ENCODE measurements around the gene RPTOR.
"Not testable (repeated sequence)": the region's sequence is repeated elsewhere in the genome, so short reads cannot be mapped to it uniquely, and the experiment has no call there.

The RPTOR gene

DNA sequence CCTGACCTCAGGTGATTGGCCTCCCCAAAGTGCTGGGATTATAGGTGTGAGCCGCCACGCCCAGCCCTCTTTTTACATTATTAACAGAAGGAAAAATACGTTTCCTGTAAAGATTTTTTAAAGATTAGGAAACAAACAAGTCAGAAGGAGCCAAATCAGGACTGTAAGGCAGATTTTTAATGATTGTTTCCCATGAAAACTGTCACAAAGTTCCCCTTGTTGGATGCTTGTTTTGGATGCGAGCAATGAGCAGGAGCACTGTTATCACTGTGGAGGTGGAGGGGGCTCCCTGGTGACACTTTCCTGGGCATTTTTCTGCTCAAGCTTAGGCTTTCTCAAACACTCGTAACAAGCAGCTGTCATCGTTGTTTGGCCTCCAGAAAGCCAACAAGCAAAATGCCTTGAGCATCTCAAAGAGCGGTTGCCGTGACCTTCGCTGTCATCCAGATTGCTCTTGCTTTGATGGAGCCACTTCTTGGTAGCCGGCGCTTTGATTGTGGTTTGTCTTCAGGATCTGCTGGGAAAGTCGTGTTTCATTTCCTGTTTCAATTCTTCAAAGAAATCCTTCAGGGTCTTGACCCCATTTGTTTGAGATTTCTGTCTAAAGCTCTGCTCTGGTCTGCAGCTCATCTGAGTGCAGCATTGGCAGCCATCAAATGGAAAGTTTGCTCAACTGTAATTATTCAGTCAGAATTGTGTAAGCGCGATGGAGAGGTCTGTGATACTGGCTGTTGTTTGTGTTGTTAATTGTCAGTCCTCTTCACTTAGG is 128.7 kb downstream of the RPTOR start:
- DNase-seq = no peak

DNA sequence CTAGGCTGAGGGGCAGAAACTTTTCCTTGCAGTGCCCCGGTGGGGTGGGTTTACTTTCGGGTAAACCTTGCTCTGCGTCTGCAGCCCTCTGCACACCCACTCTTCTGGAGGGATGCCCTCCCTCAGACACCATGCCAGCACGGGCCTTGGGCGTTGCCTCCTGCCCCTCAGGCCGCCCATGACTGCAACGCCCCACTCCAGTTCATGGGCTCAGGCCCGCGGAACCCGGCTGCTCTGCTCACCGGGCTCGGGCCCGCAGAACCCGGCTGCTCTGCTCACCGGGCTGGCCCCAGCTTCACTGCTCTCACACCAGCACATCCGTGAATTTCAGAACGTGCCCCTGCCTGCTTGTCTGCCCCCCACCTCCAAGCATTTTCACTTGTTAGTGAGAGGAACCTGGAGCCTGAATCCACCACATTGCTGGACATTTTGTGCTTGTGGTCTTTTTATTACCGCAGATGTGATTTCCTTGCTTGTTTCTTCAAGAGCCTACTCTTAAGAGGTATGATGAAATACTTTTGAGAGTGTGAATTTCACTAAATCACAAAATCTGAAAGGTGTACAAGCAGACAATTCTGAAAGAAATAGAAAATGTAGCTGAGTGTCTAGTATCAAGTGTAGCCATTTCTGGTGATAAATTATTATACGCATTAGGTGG is 130.9 kb downstream of the RPTOR start:
- no peak for DNase-seq

DNA sequence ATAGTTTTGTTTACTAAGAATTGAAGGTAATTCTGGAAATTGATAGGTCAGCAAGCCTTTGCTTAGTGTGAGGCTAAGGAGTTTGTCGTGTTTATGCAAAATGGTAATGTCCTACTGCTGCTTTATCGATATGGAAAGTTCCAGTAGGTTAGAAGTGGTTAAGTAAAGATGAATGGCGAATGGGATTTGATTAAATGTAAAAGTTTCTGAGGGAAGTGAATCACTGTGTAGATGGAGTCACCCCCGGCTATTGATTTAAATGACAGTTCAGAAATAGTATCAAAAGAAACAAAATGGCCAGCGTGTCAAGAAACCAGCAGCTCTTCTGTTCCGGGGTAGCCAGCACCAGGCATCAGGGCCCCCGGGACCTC is 131.4 kb downstream of the RPTOR start:
- no peak for DNase-seq

DNA sequence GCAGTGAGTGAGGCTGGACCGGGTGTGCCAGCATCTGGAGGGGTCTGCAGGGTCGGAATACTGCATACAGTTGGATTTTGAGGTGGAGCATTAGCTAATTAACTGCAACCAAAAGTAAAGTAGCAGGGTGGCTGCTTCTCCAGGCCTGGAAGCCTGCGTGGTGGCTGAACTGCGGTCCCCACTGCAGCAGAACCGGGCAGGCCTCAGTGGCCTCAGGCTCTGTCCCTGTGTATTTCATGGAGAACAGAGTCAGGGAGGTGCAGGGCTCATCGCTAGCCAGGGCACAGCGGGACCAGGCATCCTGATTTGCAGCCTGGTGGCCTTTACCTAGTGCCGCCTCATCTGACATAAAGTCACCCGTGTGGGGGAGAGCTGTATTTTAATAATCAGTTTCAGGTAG is 131.9 kb downstream of the RPTOR start:
- DNase-seq = no peak

DNA sequence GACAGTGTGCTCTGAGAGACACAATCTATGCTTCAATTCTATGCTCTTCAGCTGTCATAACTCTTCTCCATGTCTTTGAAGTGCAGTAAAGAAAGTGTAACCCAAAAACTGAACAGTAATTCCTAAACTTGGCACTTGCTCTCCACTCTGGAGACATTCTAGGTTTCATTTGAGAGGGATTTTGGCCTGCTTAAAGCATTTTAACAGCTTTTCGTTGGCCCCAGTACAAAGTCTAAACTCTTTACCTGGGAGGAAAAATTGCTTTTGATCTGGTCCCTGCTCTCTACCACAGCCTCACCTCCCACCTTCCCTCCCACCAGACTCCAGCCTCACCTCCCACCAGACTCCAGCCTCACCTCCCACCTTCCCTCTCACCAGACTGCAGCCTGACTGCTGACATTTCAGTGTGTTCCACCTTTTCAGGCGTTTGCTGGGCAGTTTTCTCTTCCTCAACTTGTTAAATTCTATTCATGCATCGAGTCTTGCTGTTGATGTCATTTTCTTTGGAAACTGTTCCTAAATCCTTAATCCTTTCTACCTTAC is 132.6 kb downstream of the RPTOR start:
- DNase-seq = no peak

DNA sequence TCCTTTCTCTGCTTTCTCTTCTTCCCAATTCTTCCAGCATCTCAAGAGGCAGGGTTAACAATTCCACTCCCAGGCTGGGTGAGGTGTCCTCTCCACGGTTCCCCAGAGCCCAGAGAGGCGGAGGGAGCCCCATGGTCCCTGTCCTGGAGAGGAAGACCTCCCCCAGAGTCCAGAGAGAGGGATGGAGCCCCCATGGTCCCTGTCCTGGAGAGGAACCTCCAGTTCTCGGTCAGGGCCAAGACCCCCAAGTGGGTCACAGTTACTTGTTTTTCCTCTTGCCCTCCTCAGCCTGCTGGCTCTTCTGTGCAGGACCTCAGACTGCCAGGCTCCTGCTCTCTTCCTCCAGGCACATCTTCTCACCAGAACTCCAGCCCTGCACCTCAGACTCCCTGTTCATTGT is 135.2 kb downstream of the RPTOR start:
- DNase-seq = no peak

DNA sequence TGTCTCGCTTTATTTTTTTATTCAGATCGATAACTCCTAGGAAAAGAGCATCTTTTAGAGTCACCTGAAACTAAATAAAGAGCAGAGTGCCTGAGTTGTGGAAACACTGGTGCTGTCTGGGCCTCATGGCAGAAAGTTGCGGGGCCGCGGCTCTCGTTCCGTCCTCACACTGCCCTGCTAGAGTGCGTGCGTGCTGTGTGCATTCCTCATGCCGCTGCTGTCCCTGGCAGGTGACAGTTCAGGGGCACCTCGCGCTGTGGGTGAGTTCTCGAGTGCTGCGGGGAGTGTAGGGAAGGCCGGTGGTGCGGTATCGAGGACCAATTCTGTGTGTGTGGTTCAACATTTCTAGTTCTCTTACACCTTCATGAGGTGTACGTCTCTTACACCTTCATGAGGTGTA is 136.6 kb downstream of the RPTOR start:
- no peak for DNase-seq

DNA sequence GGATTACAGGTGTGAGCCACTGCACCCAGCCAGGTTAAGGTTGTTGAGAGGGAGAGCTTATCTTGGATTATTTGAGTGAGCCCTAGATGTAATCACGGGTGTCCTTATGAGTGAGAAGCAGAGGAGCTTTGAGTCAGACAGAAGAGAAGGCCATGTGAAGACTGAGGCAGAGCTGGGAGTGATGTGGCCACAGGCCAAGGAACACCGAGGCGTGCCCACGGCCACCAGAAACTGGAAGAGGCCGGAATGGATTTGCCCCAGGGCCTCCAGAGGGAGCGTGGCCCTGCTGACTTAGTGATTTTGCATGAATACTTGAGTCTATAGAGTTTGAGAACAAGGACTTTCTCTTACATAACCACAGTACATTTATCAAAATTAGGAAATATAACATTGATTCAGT is 137.7 kb downstream of the RPTOR start:
- no peak for DNase-seq

DNA sequence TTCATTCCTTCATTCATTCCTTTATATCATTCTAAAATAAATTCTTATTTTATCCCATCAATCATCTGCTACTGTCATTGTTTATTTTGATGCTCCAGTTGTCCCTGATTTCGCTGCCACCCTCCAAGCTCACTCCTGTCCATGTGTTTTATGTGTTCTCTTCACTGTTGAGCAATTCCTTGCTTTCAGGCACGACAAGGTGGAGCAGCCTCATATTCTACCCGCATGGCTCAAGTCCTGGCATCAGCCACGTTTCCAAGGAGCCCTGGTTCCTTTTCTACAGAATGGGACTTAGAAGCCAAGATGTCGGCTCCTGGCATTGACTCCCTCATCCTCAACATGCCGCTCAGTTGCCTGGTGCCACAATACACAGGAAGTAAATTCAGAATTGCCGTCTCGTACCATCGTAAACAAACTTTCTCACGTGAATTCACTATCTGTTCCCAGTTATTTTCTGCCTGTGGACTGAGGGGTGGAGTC is 139.0 kb downstream of the RPTOR start:
- DNase-seq = no peak

DNA sequence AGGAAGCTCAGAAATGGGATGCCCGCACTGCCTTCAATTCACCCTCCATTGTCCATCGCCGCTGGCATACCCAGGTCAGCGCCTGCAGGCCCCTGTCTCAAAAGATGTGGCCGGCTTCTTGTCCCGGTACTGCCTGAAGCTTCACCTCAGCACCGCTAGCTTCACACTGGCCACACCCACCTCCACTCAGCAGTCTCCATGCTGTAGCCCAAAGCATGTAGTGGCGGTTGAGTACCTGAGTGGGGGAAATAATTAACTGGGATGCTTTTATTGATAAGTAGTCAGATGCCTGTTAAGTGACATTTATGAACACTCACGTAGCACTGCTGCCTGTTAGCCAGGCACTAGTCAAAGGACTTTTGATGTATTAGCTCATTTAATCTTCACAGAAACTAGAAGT is 143.2 kb downstream of the RPTOR start:
- DNase-seq = no peak

DNA sequence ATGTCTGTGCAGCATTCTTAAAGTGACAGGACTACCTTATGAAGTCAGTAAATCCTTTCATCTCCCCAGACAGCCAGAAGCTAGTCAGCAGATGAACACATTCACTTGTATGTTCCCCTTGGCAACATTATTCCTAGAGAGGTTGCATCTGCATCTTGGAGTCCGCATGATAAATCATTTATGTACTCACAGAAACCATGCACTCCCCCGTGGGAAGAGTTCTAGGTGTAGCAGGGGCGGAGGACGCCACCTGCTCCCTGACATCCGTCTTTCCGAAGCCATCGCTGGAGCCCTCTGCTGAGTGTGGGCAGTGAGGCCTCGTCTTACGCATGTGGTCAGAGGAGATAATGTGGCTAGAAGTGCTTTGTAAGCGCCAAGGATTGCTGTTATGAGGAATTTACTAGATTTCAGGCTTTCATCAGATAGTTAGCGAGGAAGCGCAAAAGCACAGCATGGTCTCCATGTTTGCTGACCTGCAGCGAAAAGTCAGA is 144.5 kb downstream of the RPTOR start:
- no peak for DNase-seq

DNA sequence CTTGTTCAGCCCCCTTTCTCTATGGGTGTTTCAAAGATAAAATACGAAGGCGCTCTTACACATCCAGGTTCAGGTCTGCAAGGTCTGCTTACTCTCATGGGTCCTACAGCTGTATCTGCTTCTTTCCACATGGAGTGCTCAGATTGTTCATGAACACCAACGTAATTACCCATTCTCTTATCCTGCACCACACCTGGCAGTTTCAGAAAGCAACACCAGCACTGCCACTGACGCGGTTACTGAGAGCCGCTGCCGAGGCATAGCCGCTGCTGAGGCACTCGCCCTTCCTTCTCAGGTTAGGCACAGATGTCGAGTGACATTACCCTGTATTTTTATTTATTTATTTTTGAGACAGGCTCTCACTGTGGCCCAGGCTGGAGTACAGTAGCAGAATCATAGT is 147.1 kb downstream of the RPTOR start:
- no peak for DNase-seq

DNA sequence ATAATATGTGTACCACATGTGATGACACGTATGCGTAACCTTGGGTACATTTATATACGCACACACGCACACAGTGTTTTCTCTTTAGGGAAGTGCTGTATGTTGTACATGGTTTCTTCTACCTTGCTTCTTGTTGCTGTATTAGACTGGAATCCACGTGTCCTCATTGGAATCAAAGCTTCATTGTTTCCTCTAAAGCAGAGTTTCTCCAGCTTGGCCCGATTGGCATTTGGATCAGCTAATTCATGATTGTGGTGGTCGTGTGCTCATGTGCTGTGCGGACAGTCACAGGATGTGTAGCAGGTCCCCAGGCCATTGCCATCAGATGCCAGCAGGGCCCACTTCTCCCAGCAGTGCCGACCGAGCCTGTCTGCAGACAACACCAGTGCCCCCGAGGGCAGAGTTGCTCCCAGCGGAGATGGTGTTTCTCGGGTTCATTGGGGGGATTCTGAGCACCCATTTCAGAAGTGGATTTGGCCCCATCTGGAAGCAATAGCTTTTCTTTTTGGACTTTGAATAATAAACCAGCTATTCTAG is 148.4 kb downstream of the RPTOR start:
- no peak for DNase-seq

DNA sequence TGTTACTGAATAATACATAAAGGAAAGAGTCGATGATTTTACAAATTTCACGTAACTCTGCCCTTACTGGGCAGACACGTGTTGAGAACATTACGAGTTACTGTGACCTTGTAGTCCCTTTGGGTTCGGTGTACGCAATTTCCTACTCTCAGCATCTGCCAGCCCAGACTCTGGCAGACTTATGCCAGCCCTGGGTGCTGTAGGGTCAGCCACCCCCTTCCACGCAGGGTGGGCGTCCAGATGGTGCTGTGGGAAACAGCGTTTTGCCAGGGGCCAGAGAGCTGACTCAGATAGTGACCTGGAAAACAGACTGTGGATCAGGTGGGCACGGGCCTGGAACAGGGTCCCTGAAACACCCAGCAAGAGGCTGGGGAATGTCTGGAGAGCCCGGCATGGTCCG is 148.9 kb downstream of the RPTOR start:
- no peak for DNase-seq

DNA sequence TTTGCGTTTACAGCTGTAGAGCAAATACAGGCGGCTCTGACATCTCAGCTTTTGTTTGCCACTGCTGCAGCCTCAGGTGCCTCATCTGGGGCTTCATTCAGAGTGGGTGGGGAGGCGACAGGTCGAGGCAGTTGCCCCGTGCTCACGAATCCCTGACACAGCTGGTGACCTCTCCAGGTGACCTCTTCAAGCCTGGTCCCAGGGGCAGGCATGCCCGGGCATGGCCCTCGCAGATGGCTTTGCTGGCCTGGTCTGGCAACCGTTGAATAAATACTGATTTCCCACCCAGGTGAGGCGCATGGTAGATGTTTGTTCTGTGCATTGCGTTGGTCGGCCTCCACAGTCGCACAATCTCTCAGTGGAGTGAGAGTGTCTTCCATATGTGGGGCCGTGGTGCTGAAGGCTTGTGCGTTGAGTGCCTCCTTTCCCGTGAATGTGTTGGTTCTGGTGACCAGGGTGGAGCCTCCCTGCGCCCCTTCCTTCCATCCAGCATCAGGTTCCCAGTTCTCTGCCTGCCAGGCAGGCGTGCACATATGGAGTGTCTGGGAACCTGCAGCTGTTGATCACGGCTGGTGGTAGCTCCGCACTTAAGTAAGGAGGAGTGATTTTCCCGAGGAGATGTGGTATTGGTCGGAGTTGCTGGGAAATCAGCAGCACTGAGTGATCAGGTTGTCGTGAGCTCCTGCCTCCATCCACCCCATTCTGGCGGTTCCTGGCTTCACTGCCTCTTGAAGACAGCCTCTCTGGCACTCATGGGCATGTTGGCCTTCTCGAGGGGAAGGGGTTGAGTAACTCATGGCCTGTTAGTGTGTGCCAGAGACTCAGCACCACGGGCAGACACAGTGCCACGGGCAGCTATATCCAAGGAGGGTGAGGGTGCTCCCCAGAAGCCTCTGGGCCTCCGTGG is 149.7 kb downstream of the RPTOR start:
- no peak for DNase-seq

DNA sequence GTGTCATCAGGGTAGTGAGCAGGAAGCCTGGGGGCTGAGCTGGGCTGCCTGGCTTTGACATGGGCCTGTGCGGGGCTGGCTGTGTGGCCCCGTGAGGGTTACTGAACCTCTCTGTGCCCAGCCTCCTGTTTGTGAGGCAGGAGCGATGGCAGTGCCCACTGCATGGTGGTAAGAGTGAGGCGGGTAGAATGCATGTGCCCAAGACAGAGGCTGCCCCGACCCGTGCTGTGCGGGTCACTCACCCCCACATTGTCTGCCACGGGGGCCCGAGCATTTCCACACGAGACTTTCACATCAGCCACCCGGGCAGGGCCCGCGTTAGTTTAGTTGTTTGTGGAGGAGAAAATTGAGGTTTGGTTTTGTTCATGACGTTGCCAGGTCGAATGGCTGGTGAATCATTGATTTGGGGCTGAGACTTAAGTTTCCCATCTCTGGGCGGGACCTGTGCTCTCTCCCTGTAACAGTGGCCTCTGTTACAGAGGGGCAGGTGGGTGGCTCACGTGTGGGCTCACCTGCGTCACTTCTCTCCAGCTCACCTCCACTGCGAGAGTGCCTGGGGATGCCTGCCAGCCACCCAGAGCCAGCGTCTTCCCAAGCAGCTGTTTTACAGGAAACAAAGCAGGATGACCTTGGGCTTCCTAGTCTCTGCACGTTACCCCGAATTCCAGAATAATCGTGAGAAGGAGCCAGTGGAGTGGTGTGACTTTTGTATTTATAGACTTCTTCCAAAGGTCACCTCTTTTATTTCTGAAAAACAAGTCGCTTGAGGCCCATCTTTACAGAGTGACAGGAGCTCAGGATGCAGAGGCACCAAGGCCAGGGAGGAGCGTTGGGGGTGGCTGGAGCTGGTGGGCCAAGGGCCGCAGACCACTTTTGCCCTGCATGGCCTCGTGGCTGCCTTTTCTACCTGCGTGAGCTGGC is 150.6 kb downstream of the RPTOR start:
- no peak for DNase-seq

DNA sequence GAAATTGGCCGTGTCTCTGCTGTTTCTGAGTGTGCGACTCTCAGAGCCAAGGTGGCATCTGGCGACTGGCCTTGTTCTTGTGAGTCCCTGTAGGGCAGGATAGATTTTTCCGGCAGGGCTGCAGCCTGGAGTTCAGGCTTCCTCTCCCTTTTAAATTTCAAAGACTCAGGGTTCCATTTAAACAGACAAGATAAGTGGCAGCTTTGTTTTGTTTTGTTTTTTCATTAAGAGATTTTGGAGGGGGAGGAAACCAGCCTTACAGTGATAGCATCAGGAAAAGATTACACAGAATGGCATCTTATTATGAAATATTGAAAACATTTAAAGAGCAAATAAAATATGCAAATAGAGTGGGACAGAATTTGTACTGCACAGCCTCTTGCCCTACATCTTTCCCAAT is 151.3 kb downstream of the RPTOR start:
- DNase-seq = no peak

DNA sequence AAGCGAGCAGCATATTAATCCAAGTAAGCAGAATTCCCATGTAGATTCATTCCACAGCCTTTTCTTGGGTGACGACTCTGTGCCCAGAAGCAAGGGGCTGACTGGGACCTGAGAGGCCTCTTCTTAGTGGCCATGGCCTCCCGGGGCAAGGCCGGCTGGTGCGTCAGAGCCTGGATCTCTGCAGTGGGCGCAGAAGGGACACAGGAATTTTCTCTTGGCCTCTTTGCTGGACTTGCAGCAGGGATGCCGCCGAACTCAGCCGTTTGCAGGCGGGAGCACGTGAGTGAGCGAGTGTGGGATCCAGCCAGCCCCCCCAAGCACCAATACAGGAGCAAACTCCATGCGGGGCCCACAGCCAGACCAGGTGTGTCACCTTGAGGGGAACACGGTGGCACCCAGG is 151.8 kb downstream of the RPTOR start:
- DNase-seq = no peak

DNA sequence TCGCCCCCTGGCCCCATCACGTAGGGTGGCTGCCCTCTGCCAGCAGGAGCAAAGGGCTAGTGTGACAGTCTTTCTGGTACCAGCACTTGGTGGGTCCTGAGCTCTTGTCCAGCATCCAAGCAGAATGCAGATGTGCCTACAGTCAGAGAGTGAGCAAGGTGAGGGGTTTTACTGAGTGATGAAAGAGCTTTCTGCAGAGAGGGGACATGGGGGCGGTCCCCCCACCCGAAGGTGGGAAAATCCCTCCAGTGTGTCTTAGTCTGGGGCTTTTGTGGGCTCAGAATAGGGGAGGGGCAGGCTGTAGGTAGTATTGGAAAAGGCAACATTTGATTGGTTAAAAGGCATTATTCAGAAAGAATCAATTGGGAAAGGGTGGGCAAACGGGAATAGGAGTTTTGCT is 152.3 kb downstream of the RPTOR start:
- DNase-seq = no peak

DNA sequence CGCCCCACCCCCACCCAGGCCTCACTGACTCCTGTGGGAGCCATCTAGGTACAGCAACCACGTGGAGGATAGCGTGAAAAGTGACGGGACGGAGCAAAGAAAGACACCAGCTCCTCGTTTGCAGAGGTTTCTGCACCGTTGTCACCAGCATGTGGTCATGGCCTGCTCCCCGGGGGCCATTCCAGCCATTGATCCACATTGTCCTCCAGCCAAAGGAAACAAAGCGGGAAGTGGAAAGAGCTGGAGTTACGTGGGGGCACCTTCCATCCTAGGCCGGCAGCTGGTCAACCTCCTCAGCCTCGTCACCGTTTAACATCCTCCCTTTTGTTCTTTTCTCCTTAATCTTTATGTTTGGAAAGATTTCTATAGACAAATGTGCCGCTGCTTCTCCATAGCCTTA is 153.7 kb downstream of the RPTOR start:
- no peak for DNase-seq

DNA sequence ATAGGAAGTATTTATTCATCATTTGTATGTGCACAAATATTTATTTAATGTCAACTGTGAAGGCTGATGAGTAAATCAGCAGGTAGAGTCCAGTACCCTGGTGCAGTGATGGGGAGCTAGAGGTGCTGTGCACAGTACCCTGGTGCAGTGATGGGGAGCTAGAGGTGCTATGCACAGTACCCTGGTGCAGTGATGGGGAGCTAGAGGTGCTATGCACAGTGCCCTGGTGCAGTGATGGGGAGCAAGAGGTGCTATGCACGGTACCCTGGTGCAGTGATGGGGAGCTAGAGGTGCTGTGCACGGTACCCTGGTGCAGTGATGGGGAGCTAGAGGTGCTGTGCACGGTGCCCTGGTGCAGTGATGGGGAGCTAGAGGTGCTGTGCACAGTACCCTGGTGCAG is 154.6 kb downstream of the RPTOR start:
- DNase-seq = not testable (repeated sequence)

DNA sequence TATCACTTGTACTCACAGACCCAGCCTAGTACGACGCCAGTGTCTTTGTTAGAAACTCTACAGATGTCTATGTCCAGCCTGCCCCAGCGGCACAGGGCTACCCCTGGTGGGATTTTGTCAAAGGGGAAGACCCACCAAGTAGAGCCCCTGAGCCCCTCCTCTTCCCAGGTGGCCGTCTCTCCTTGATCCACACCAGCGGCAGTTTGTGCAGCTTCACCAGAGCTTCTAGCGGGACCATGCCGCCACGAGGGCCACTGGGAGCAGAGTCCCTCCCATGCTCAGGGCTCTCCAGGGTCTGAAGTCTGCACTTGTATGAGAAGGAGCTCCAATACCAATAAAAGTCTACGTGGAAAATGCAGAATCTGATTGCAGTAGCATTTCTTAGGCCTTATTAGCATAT is 157.1 kb downstream of the RPTOR start:
- no peak for DNase-seq
